ENCODE measurements around the gene LIMS3. TPM values are rescaled to one million over a fixed set of nuclear protein-coding genes. Genes with fewer than 3 reads are reported as not detected.
"Not testable (repeated sequence)": the region's sequence is repeated elsewhere in the genome, so short reads cannot be mapped to it uniquely, and the experiment has no call there.

LIMS3 gene
- total RNA-seq, 2 donors from 2014 or later, result 1.4 to 1.6 TPM

DNA sequence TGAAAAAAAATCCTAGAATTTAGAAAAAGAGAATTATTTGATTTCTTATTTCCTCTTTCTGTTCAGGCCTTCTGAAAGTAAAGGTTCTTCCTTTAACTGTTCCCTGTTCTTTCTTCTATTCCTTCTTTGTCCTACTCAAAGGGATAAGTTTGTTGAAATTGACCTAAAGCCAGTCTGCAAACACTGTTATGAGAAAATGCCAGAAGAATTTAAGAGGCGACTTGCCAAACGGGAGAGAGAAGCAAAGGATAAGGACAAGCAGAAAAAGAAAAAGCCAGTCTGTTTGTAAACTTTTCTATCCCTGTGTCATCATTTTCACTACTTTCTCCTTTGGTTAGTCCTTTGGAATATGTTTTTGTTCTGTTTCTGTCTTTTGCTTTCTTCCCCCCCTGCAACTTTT is 26.0 kb downstream of the LIMS3 start:
- not testable (repeated sequence) for H3K27ac Mint-ChIP-seq; H3K36me3 Mint-ChIP-seq (ENCODE audit: low read depth); H3K36me3 ChIP-seq (ENCODE audit: control insufficient read depth, insufficient read depth, low read length); H3K9me3 Mint-ChIP-seq; H3K4me1 Mint-ChIP-seq; H3K9me3 ChIP-seq (ENCODE audit: control insufficient read depth, low read length); H3K27ac ChIP-seq (ENCODE audit: low read depth, low read length); H3K9ac ChIP-seq (ENCODE audit: extremely low read depth, low read length, poor library complexity, severe bottlenecking); DNase-seq; H3K4me3 ChIP-seq (ENCODE audit: low read length); H3K4me1 ChIP-seq (ENCODE audit: control insufficient read depth, insufficient read depth, low read length); H3K27me3 Mint-ChIP-seq (ENCODE audit: insufficient read depth); H3K27me3 ChIP-seq (ENCODE audit: control insufficient read depth, insufficient read depth, low read length, poor library complexity, severe bottlenecking); H3K4me3 Mint-ChIP-seq
- no CpG with 5 or more reads among the region's 2 CpGs for WGBS, 2 experiments (ENCODE audit: insufficient coverage in 1 of 2, insufficient read length in 1 of 2)

DNA sequence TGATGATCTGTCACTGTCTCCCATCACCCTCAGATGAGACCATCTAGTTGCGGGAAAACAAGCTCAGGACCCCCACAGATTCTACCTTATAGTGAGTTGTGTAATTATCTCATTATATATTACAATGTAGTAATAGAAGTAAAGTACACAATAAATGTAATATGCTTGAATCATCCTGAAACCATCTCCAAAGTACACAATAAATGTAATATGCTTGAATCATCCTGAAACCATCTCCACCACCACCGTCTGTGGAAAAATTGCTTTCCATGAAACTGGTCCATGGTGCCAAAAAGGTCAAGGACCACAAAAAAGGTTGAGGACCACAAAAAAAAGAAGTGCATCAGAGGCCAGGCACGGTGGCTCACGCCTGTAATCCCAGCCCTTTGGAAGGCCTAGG is 29.3 kb downstream of the LIMS3 start:
- not testable (repeated sequence) for H3K4me1 ChIP-seq (ENCODE audit: control insufficient read depth, insufficient read depth, low read length); H3K4me1 Mint-ChIP-seq

DNA sequence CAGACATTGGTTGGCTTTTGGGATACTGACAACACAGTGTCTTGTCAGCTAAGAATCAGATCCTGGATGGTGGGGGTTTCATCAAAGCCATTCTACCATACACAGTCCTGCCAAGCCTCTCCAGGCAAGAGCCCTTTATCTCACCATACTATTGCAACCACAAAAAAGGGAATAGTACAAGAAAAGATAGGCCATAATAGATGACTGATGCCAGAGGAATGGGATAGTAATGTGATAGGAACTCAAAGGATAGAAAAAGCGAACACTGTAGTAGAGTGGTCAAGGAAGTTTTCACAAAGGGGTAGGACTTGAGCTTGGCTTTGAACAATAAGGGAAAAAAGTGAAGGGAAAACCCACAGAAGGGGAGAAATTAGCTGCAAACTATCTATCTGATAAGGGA is 30.7 kb downstream of the LIMS3 start:
- H3K9me3 Mint-ChIP-seq; H3K27ac ChIP-seq (ENCODE audit: low read depth, low read length); H3K4me1 Mint-ChIP-seq; H3K4me1 ChIP-seq (ENCODE audit: control insufficient read depth, insufficient read depth, low read length); H3K36me3 ChIP-seq (ENCODE audit: control insufficient read depth, insufficient read depth, low read length); H3K9ac ChIP-seq (ENCODE audit: extremely low read depth, low read length, poor library complexity, severe bottlenecking); H3K27me3 Mint-ChIP-seq (ENCODE audit: insufficient read depth); H3K9me3 ChIP-seq (ENCODE audit: control insufficient read depth, low read length); H3K4me3 ChIP-seq (ENCODE audit: low read length); H3K27me3 ChIP-seq (ENCODE audit: control insufficient read depth, insufficient read depth, low read length, poor library complexity, severe bottlenecking); H3K36me3 Mint-ChIP-seq (ENCODE audit: low read depth); H3K4me3 Mint-ChIP-seq; H3K27ac Mint-ChIP-seq; DNase-seq: not testable (repeated sequence)
- no CpG with 5 or more reads among the region's 1 CpG for WGBS, 2 experiments (ENCODE audit: insufficient coverage in 1 of 2, insufficient read length in 1 of 2)

More for the DNA sequence above, 29.3 kb downstream of the LIMS3 start:
- WGBS, 2 experiments (ENCODE audit: insufficient coverage in 1 of 2, insufficient read length in 1 of 2), result no CpG with 5 or more reads among the region's 4 CpGs
- not testable (repeated sequence) for H3K9ac ChIP-seq (ENCODE audit: extremely low read depth, low read length, poor library complexity, severe bottlenecking); H3K4me3 Mint-ChIP-seq; H3K4me3 ChIP-seq (ENCODE audit: low read length); H3K27ac Mint-ChIP-seq; H3K36me3 ChIP-seq (ENCODE audit: control insufficient read depth, insufficient read depth, low read length); H3K27me3 ChIP-seq (ENCODE audit: control insufficient read depth, insufficient read depth, low read length, poor library complexity, severe bottlenecking); H3K9me3 Mint-ChIP-seq; H3K27ac ChIP-seq (ENCODE audit: low read depth, low read length); H3K36me3 Mint-ChIP-seq (ENCODE audit: low read depth); DNase-seq; H3K9me3 ChIP-seq (ENCODE audit: control insufficient read depth, low read length); H3K27me3 Mint-ChIP-seq (ENCODE audit: insufficient read depth)

DNA sequence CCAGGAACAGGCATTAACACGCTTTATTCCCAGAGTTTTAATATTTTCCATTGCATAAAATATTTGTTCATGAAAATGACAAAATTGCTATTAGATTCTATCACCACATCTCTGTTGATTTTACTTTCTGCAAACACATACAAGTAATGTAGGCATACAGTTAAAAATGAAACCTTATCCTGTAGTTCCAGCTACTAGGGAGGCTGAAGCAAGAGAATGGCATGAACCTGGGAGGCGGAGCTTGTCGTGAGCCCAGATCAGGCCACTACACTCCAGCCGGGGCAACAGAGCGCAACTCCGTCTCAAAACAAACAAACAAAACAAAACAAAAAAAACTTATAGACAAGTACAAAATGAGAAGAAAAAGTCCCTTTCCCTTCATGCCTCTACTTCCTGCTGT is 38.0 kb downstream of the LIMS3 start:
- H3K9me3 Mint-ChIP-seq; H3K27ac ChIP-seq (ENCODE audit: low read depth, low read length): not testable (repeated sequence)
- WGBS, 2 experiments (ENCODE audit: insufficient coverage in 1 of 2, insufficient read length in 1 of 2), result no CpG with 5 or more reads among the region's 6 CpGs

DNA sequence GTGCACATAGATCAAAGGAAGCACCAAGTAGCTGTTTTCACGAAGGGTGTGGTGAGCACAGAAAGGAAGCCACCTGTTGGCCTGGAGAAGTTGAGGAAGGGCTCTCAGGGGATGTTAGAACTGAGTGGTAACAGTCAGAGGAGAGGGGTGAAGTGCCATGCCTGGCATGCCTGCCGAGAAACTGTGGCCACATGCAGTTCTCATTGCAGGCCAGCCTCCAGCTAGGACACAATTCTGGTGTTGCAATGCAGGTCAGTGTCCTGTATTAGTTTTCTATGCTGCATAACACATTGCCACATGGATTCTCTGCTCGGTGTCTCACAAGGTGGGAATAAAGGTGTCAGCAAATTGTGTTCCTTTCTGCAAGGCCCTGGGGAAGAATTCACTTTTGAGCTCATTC is 46.9 kb downstream of the LIMS3 start:
- H3K4me3 ChIP-seq (ENCODE audit: low read length); H3K27me3 ChIP-seq (ENCODE audit: control insufficient read depth, insufficient read depth, low read length, poor library complexity, severe bottlenecking); H3K9ac ChIP-seq (ENCODE audit: extremely low read depth, low read length, poor library complexity, severe bottlenecking); H3K4me1 ChIP-seq (ENCODE audit: control insufficient read depth, insufficient read depth, low read length); H3K4me3 Mint-ChIP-seq; H3K9me3 ChIP-seq (ENCODE audit: control insufficient read depth, low read length); H3K9me3 Mint-ChIP-seq; H3K27me3 Mint-ChIP-seq (ENCODE audit: insufficient read depth); H3K4me1 Mint-ChIP-seq; H3K27ac ChIP-seq (ENCODE audit: low read depth, low read length); H3K36me3 ChIP-seq (ENCODE audit: control insufficient read depth, insufficient read depth, low read length); H3K27ac Mint-ChIP-seq; H3K36me3 Mint-ChIP-seq (ENCODE audit: low read depth); DNase-seq: not testable (repeated sequence)
- WGBS, 2 experiments (ENCODE audit: insufficient coverage in 1 of 2, insufficient read length in 1 of 2), result no CpG with 5 or more reads among the region's 3 CpGs

More for the DNA sequence above, 38.0 kb downstream of the LIMS3 start:
- not testable (repeated sequence) for H3K36me3 Mint-ChIP-seq (ENCODE audit: low read depth); DNase-seq; H3K4me3 Mint-ChIP-seq; H3K4me1 Mint-ChIP-seq; H3K27me3 Mint-ChIP-seq (ENCODE audit: insufficient read depth); H3K9ac ChIP-seq (ENCODE audit: extremely low read depth, low read length, poor library complexity, severe bottlenecking); H3K4me1 ChIP-seq (ENCODE audit: control insufficient read depth, insufficient read depth, low read length); H3K27ac Mint-ChIP-seq; H3K9me3 ChIP-seq (ENCODE audit: control insufficient read depth, low read length); H3K27me3 ChIP-seq (ENCODE audit: control insufficient read depth, insufficient read depth, low read length, poor library complexity, severe bottlenecking); H3K4me3 ChIP-seq (ENCODE audit: low read length); H3K36me3 ChIP-seq (ENCODE audit: control insufficient read depth, insufficient read depth, low read length)

DNA sequence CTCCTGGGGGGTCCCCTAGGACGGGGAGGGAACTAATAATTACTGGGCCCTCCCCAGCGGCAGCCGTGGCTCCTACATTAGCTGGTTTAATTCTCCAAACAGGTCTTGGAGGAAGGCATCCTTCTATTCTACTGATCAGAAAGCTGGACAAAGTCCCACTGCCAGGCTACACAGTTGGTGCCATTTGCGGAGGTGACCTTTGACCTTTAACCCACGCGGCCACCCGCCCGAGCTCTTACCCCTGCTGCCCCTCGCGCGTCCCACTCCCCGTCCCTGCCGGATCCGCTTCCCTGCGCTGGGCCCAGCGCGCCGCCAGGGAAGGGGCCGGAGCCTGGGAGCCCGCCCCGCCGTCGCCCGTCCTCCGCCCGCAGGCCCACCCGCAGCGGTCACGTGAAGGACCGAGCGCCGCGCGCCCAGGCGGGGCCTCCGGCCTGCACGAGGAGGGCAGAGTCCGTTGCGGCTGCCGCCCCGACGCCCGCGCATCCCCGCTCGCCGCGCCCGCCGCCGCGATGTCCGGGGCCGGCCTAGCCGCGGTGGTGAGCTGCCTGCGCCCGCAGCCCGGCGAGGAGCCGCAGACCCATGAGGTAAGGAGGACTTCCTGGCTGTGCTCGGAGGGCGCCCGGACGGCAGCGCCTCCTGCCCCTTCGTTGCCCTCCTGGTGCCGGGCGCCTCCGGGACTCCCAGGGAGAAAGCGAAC is 48.9 kb downstream of the LIMS3 start:
- H3K9ac ChIP-seq (ENCODE audit: extremely low read depth, low read length, poor library complexity, severe bottlenecking); H3K27ac ChIP-seq (ENCODE audit: low read depth, low read length); H3K27me3 ChIP-seq (ENCODE audit: control insufficient read depth, insufficient read depth, low read length, poor library complexity, severe bottlenecking); DNase-seq; H3K27me3 Mint-ChIP-seq (ENCODE audit: insufficient read depth); H3K36me3 Mint-ChIP-seq (ENCODE audit: low read depth); H3K4me3 ChIP-seq (ENCODE audit: low read length); H3K9me3 Mint-ChIP-seq; H3K4me1 ChIP-seq (ENCODE audit: control insufficient read depth, insufficient read depth, low read length); H3K36me3 ChIP-seq (ENCODE audit: control insufficient read depth, insufficient read depth, low read length); H3K4me3 Mint-ChIP-seq; H3K27ac Mint-ChIP-seq; H3K9me3 ChIP-seq (ENCODE audit: control insufficient read depth, low read length); H3K4me1 Mint-ChIP-seq: not testable (repeated sequence)
- no CpG with 5 or more reads among the region's 71 CpGs for WGBS, 2 experiments (ENCODE audit: insufficient coverage in 1 of 2, insufficient read length in 1 of 2)

DNA sequence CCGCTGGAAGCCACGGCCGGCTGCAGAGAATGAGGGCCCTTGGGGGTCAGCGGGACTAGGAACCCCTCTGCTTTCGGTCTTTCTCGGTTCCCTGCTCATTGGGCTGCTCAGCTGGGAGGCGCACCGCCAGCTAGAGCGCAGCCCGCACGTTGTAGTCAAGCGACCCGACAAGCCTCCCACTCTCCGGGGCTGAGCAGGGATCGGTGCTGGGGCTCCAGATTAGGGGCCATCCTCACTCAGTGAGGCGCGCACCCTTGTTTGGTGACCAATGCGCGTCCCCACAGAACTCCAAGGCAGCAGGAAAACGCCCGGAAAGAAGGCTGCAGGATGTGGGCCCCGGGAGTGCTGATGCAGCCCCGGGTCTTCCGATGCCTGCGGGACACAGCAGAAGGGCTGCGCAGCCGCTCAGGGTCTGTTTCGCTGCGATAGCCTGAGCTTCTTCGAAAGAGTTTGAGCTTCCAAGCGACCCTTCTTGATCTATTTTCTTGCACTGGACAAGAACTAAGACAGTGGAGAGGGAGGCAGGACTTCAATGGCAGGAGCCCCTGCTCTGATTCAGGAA is 49.6 kb downstream of the LIMS3 start:
- H3K27me3 Mint-ChIP-seq (ENCODE audit: insufficient read depth); DNase-seq; H3K9me3 ChIP-seq (ENCODE audit: control insufficient read depth, low read length); H3K4me3 Mint-ChIP-seq; H3K4me1 Mint-ChIP-seq; H3K27ac ChIP-seq (ENCODE audit: low read depth, low read length); H3K4me1 ChIP-seq (ENCODE audit: control insufficient read depth, insufficient read depth, low read length); H3K27me3 ChIP-seq (ENCODE audit: control insufficient read depth, insufficient read depth, low read length, poor library complexity, severe bottlenecking); H3K27ac Mint-ChIP-seq; H3K4me3 ChIP-seq (ENCODE audit: low read length); H3K9ac ChIP-seq (ENCODE audit: extremely low read depth, low read length, poor library complexity, severe bottlenecking); H3K36me3 ChIP-seq (ENCODE audit: control insufficient read depth, insufficient read depth, low read length); H3K36me3 Mint-ChIP-seq (ENCODE audit: low read depth); H3K9me3 Mint-ChIP-seq: not testable (repeated sequence)
- no CpG with 5 or more reads among the region's 31 CpGs for WGBS, 2 experiments (ENCODE audit: insufficient coverage in 1 of 2, insufficient read length in 1 of 2)

Data from endodermal cell (in vitro differentiated cells).